Heart right ventricle (tissue), 16 donors: ENCODE results near the gene LDLR. TPM values are rescaled to one million over a fixed set of nuclear protein-coding genes. Genes with fewer than 3 reads are reported as not detected.
"Not testable (repeated sequence)": the region's sequence is repeated elsewhere in the genome, so short reads cannot be mapped to it uniquely, and the experiment has no call there.

Source experiments
- ATAC-seq, 8 donors: fragments of 200-7000 bp; cut with Tn5 transposase; one replicate each; pipeline ENCODE4 v1.9.1; 2020; ENCODE audit warnings: mild to moderate bottlenecking in 8 of 8, moderate library complexity in 8 of 8, moderate number of reproducible peaks in 1 of 8
- DNase-seq, 2 donors: peaks; one replicate each; pipeline ENCODE4 v3.0.0-alpha.2; 2020
- H3K27ac ChIP-seq, 10 donors: fragments of 200-600 bp; sonication (generic) in 2 of 10; one replicate each; pipeline versions ENCODE4 v1.5.0 to v1.8.0; 2020 to 2022; ENCODE audit warnings: mild to moderate bottlenecking in 3 of 10
- H3K27me3 ChIP-seq, 7 donors: fragments of 200-600 bp; one replicate each; pipeline ENCODE4 v1.8.0; 2021 to 2022; ENCODE audit warnings: mild to moderate bottlenecking in 2 of 7
- H3K36me3 ChIP-seq, 9 donors: fragments of 200-600 bp; sonication (generic) in 1 of 9; one replicate each; pipeline versions ENCODE4 v1.5.0 to v1.8.0; 2020 to 2022; ENCODE audit warnings: mild to moderate bottlenecking in 2 of 9
- H3K4me1 ChIP-seq, 9 donors: fragments of 200-600 bp; sonication (generic) in 1 of 9; one replicate each; pipeline versions ENCODE4 v1.5.0 to v1.8.0; 2020 to 2022; ENCODE audit warnings: mild to moderate bottlenecking in 4 of 9
- H3K4me3 ChIP-seq, 10 donors: fragments of 200-600 bp; sonication (generic) in 2 of 10; one replicate each; pipeline versions ENCODE4 v1.5.0 to v1.8.0; 2020 to 2022; ENCODE audit warnings: mild to moderate bottlenecking in 7 of 10, moderate library complexity in 2 of 10
- H3K9me3 ChIP-seq, 11 donors: fragments of 200-600 bp in 10 of 11; sonication (generic) in 2 of 11; one replicate each; pipeline versions ENCODE4 v1.5.0 to v1.8.0; 2013 to 2022; ENCODE audit warnings: mild to moderate bottlenecking in 2 of 11, control low read depth in 1 of 11, moderate library complexity in 1 of 11
- WGBS, 2 donors: extraction: QIAGEN DNeasy Blood & Tissue Kit; methylation state at CpG; one replicate each; pipeline ENCODE4 v1.1.7; 2013; ENCODE audit warnings: inconsistent platforms in 1 of 2; 5-methylcytosine and 5-hydroxymethylcytosine counted together
- intact Hi-C, 10 donors: fragments of 100-400 bp; cut with DNase I; formaldehyde crosslinking; loops; one replicate each; pipeline versions ENCODE4 v1.11.1 to v1.14.2; 2022
- microRNA-seq, 2 donors: library from miRNA; unstranded; fragments of <30 nt; microRNA quantifications; one replicate each; pipeline ENCODE4 v1.2.0, GENCODE V29; 2021
- polyA plus RNA-seq, 2 donors: library from polyadenylated mRNA; stranded (reverse); fragments of 200-250 nt; gene quantifications; one replicate each; pipeline ENCODE4 v1.2.3, GENCODE V29; 2013
- total RNA-seq, 10 donors: library from RNA; stranded (reverse); fragmentation: NEBNext Ultra II Directional in 3 of 10; extraction: Animal tissue kit (Norgen Biotek cat#: 25700) in 3 of 10; gene quantifications; one replicate each; pipeline versions ENCODE4 v1.2.1 to v1.2.4, GENCODE V29; 2021 to 2023
- TF ChIP-seq, protein P1 (sequence below), 9 donors: fragments of 200-600 bp; sonication (generic) in 2 of 9; IDR thresholded peaks; one replicate each; pipeline versions ENCODE4 v1.5.0 to v1.8.0; 2021 to 2022; ENCODE audit warnings: antibody characterized with exemption in 9 of 9, mild to moderate bottlenecking in 5 of 9, moderate library complexity in 1 of 9
- donor health status: Arrhythmogenic right ventricular cardiomyopathy.
- donor health status: ischemic (EF 13 %, LVEDD 7.1; RV severe dilation, severe dysfunction).
- donor health status: healthy with polysubstance abuse.
- donor health status: DM: no; HTN: yes; CAD: no.
- donor health status: DM: no; HTN: no; CAD: no.
- donor health status: ischemic (EF 25% LVEDD 6.9; RV normal size, moderate dysfunction).
- donor health status: ischemic (EF 25% LVEDD 5.7; RV mildly dilated, moderate dysfunction).
- donor health status: healthy.
- donor health status: DM: yes; HTN: yes; CAD: no.
- donor health status: Ischemic cardiomyopathy.
- donor health status: ischemic (EF 35%, LVEDD 5.7; RV mildly dilated, moderate dysfunction).
- donor health status: nonischemic (EF 11% LVEDD 7.7; RV severe dilation, severe dysfunction).
- donor health status: DM: yes; HTN: yes; CAD: no.
- donor health status: PGD.
- donor health status: ischemic (EF 29% LVEDD 5.4; RV normal size, mild dysfunction).
- donor health status: nonischemic (EF 23%, LVEDD 6.1; RV moderate dilation, normal function).

LDLR gene
- total and polyA plus RNA-seq, 12 donors = 4.5 to 76.1 (median 16.4) TPM

DNA sequence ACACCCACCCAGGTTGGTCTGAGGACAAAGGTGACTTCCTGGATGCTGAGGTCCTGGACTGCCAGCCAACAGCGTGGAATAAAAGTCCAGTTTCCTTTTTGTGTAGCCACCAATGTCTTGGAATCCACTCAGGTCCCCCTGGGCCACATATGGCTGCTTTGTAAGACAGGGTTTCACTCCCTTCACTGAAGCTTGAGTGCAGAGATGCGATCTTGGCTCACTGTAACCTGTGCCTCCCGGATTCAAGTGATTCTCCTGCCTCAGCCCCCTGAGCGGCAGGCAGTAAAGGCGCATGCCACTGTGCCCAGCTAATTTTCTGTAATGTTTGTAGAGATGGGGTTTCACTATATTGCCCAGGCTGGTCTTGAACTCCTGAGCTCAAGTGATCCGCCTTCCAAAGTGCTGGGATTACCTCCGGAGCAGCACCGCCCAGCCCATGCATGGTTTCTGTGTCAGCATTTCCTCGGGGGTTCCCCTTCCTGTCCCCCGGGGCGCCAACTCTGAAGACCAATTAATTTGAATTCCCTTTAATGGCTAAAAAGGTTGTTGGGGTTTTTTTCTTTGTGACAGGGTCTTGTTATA, 90.5 kb downstream of the LDLR start:
- TF ChIP-seq, protein P1, sequence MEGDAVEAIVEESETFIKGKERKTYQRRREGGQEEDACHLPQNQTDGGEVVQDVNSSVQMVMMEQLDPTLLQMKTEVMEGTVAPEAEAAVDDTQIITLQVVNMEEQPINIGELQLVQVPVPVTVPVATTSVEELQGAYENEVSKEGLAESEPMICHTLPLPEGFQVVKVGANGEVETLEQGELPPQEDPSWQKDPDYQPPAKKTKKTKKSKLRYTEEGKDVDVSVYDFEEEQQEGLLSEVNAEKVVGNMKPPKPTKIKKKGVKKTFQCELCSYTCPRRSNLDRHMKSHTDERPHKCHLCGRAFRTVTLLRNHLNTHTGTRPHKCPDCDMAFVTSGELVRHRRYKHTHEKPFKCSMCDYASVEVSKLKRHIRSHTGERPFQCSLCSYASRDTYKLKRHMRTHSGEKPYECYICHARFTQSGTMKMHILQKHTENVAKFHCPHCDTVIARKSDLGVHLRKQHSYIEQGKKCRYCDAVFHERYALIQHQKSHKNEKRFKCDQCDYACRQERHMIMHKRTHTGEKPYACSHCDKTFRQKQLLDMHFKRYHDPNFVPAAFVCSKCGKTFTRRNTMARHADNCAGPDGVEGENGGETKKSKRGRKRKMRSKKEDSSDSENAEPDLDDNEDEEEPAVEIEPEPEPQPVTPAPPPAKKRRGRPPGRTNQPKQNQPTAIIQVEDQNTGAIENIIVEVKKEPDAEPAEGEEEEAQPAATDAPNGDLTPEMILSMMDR (IDR thresholded peaks at IDR 0.05) = no peak
- no peak for DNase-seq
- Histone ChIP-seq H3K36me3 (peaks cover 3 to 95% (median 48%) of the 10 kb centered on the region in 9 donors), H3K9me3 (peaks cover 0 to 5% (median 0%) of the 10 kb centered on the region in 11 donors), H3K4me3 (peak overlapping the region in 1 of 10 donors; percentile 0), H3K27me3 (no peaks in the 10 kb centered on the region), H3K4me1 (peaks cover 8 to 43% (median 25%) of the 10 kb centered on the region in 9 donors), H3K27ac (peak overlapping the region in 9 of 10 donors; percentile 24 to 77 (median 57))
- ATAC-seq = peak in 7 of 8 donors; percentile 31 to 53 (median 42)
- intact Hi-C loops = no loop called here
- 48 to 57% methylated on average over 11 of the region's 11 CpGs for WGBS, 2 donors

DNA sequence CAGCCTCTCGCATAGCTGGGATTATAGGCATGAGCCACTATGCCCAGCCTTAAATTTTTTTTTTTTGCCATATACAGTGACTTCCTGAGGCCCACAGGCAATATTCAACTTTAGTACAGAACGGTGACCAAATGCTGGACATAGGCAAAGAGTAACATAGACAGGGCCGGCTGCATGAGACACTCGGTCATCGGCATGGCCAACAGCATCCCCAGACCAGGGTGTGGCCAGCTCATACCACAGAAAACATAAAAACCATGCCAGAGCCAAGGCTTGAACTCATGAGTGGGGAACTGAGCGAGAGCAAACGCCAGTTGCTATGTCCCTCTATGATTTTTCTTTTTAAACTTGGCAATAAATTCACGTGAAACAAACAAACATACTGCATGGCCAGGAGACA, 91.1 kb downstream of the LDLR start:
- peak overlapping the region in 9 of 10 donors; percentile 24 to 77 (median 56) for H3K27ac ChIP-seq
- H3K27me3 ChIP-seq = no peaks in the 10 kb centered on the region
- H3K4me3 ChIP-seq = no peak overlapping the region
- TF ChIP-seq, protein P1 (IDR thresholded peaks at IDR 0.05) = no peak
- peak in 5 of 8 donors; percentile 21 to 58 (median 38) for ATAC-seq
- H3K36me3 ChIP-seq = peaks cover 3 to 95% (median 51%) of the 10 kb centered on the region in 9 donors
- H3K4me1 ChIP-seq = peaks cover 8 to 47% (median 30%) of the 10 kb centered on the region in 9 donors
- intact Hi-C loops = no loop called here
- 48 to 49% methylated on average over 8 of the region's 8 CpGs for WGBS, 2 donors
- DNase-seq = no peak
- H3K9me3 ChIP-seq = peaks cover 0 to 5% (median 0%) of the 10 kb centered on the region in 11 donors

DNA sequence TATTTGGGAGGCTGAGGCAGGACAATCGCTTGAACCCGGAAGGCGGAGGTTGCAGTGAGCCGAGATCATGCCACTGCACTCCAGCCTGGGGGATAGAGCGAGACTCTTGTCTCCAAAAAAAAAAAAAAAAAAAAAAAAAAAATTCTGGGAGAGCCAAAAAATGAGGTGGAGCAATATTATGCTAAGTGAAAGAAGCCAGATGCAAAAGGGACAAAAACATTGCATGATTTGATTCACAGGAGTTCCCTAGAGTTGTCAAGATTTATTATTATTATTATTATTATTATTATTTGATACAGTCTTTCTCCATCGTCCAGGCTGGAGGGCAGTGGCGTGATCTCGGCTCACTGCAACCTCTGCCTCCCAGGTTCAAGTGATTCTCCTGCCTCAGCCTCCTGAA, 91.7 kb downstream of the LDLR start:
- WGBS, 2 donors = 73 to 75% methylated on average over 8 of the region's 8 CpGs
- Histone ChIP-seq H3K27ac (peak overlapping the region in 6 of 10 donors; percentile 24 to 77 (median 56)), H3K4me1 (peaks cover 8 to 51% (median 33%) of the 10 kb centered on the region in 9 donors), H3K36me3 (peaks cover 3 to 95% (median 50%) of the 10 kb centered on the region in 9 donors)
- H3K4me3 ChIP-seq, H3K9me3 ChIP-seq, H3K27me3 ChIP-seq, DNase-seq, intact Hi-C loops: not testable (repeated sequence)
- ATAC-seq = peak in 2 of 8 donors; percentile 17 to 36

DNA sequence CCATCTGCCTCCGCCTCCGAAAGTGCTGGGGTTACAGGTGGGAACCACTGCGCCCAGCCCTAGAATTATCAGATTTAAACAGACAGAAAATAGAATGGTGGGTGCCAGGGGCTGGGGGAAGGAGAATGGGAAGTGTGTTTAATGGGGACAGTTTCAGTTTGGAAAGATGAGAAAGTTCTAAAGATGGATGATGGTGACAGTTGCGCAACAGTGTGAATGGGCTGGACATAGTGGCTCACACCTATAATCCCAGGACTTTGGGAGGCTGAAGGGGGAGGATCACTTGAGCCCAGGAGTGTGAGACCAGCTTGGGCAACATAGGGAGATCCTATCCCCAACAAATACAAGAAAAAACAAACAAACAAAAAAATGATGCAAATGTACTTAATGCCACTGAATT, 92.2 kb downstream of the LDLR start:
- peaks cover 0 to 5% (median 0%) of the 10 kb centered on the region in 11 donors for H3K9me3 ChIP-seq
- no peak overlapping the region for H3K4me3 ChIP-seq
- H3K27ac ChIP-seq = peak overlapping the region in 4 of 10 donors; percentile 20 to 77 (median 24)
- ATAC-seq (no peak), DNase-seq (no peak)
- intact Hi-C loops = no loop called here
- 91 to 93% methylated on average over 4 of the region's 4 CpGs for WGBS, 2 donors
- H3K27me3 ChIP-seq = no peaks in the 10 kb centered on the region
- H3K4me1 ChIP-seq = peaks cover 8 to 53% (median 34%) of the 10 kb centered on the region in 9 donors
- H3K36me3 ChIP-seq = peaks cover 3 to 95% (median 50%) of the 10 kb centered on the region in 9 donors
- TF ChIP-seq, protein P1 (IDR thresholded peaks at IDR 0.05) = no peak

Small RNA genes within 50 kb of the gene (microRNA-seq; reads per million reads assigned to microRNA genes)
- gene MIR6886 = 0 to 2.0 reads per million in 2 donors

Other genes starting within 250 kb of the LDLR start
- 1 to 10 TPM in 3 of 10 donors, under 1 TPM in 6, not detected in 1; 0.27 to 4.0 (median 0.61) TPM for gene C19orf38, start 241.0 kb upstream of the LDLR start, total RNA-seq
- gene C19orf38, start 241.0 kb upstream of the LDLR start, polyA plus RNA-seq = 1 to 10 TPM in 1 of 2 donors, under 1 TPM in 1; 0.66 to 1.3 TPM
- 10 to 100 TPM; 25.8 to 45.4 (median 28.8) TPM for gene CARM1, start 217.9 kb upstream of the LDLR start, total RNA-seq
- gene CARM1, start 217.9 kb upstream of the LDLR start, polyA plus RNA-seq = 10 to 100 TPM; 26.2 to 27.4 TPM
- 10 to 100 TPM; 13.7 to 26.0 (median 16.9) TPM for gene YIPF2, start 160.8 kb upstream of the LDLR start, total RNA-seq
- gene YIPF2, start 160.8 kb upstream of the LDLR start, polyA plus RNA-seq = 10 to 100 TPM; 25.2 to 36.7 TPM
- 10 to 100 TPM; 10.8 to 16.1 (median 14.5) TPM for gene TIMM29, start 160.7 kb upstream of the LDLR start, total RNA-seq
- 10 to 100 TPM; 15.6 to 17.3 TPM for gene TIMM29, start 160.7 kb upstream of the LDLR start, polyA plus RNA-seq
- gene SMARCA4, start 128.4 kb upstream of the LDLR start, total RNA-seq = 10 to 100 TPM; 35.2 to 54.4 (median 42.2) TPM
- gene SMARCA4, start 128.4 kb upstream of the LDLR start, polyA plus RNA-seq = 10 to 100 TPM; 53.0 to 64.8 TPM
- 1 to 10 TPM; 1.6 to 8.5 (median 3.2) TPM for gene SPC24, start 66.3 kb downstream of the LDLR start, total RNA-seq
- gene SPC24, start 66.3 kb downstream of the LDLR start, polyA plus RNA-seq = 1 to 10 TPM in 1 of 2 donors, under 1 TPM in 1; 0.93 to 5.9 TPM
- 100 to 1,000 TPM; 243 to 355 (median 307) TPM for gene KANK2, start 108.1 kb downstream of the LDLR start, total RNA-seq
- gene KANK2, start 108.1 kb downstream of the LDLR start, polyA plus RNA-seq = 100 to 1,000 TPM; 165 to 226 TPM
- gene ANGPTL8, start 150.2 kb downstream of the LDLR start, total RNA-seq = 1 to 10 TPM in 2 of 10 donors, under 1 TPM in 2, not detected in 6; 0.34 to 1.8 (median 0.99) TPM
- 10 to 100 TPM in 1 of 2 donors, 1 to 10 TPM in 1; 3.9 to 13.0 TPM for gene ANGPTL8, start 150.2 kb downstream of the LDLR start, polyA plus RNA-seq
- 10 to 100 TPM; 27.6 to 57.2 (median 40.2) TPM for gene DOCK6, start 173.1 kb downstream of the LDLR start, total RNA-seq
- gene DOCK6, start 173.1 kb downstream of the LDLR start, polyA plus RNA-seq = 10 to 100 TPM; 29.0 to 73.3 TPM
- not detected for gene TSPAN16, start 206.7 kb downstream of the LDLR start, total RNA-seq
- not detected for gene TSPAN16, start 206.7 kb downstream of the LDLR start, polyA plus RNA-seq